Measurements from ENCODE around the gene TSPEAR.

- TF ChIP-seq POLR2A (IDR thresholded peaks at IDR 0.05) (peak; percentile 77), CTCF (IDR thresholded peaks at IDR 0.05) (no peak)
Observed at GRCh38 chr21:44482581-44483287, 228.6 kb downstream of the TSPEAR start.

All from right lobe of liver (tissue), 4 donors.